Retina (tissue), 1 donor: ENCODE data around the gene GALNT16.
A peak's percentile ranks its signal among the peaks of the same experiment; 100 is the strongest.
"Not testable (repeated sequence)": the region's sequence is repeated elsewhere in the genome, so short reads cannot be mapped to it uniquely, and the experiment has no call there.

Experiments used
- DNase-seq: peaks from one replicate; pipeline ENCODE4 v3.0.0-alpha.2; 2016

The GALNT16 gene

GRCh38 chr14:69288011-69288771 lies 28.2 kb downstream of the GALNT16 start:
- no peak for DNase-seq

- DNase-seq = no peak
Measured at GRCh38 chr14:69288956-69289705, 29.2 kb downstream of the GALNT16 start.

GRCh38 chr14:69289811-69290520 lies 30.0 kb downstream of the GALNT16 start:
- DNase-seq = no peak

GRCh38 chr14:69290881-69291280 lies 30.9 kb downstream of the GALNT16 start:
- not testable (repeated sequence) for DNase-seq

GRCh38 chr14:69291396-69291795 lies 31.4 kb downstream of the GALNT16 start:
- DNase-seq = no peak

- no peak for DNase-seq
Measured at GRCh38 chr14:69291891-69292561, 32.1 kb downstream of the GALNT16 start.

GRCh38 chr14:69298131-69299071 lies 38.4 kb downstream of the GALNT16 start:
- peak; percentile 69 for DNase-seq

GRCh38 chr14:69299286-69300035 lies 39.5 kb downstream of the GALNT16 start:
- no peak for DNase-seq

- no peak for DNase-seq
Measured at GRCh38 chr14:69300601-69301221, 40.8 kb downstream of the GALNT16 start.

- DNase-seq = no peak
Measured at GRCh38 chr14:69303086-69303485, 43.1 kb downstream of the GALNT16 start.

GRCh38 chr14:69312608-69313007 lies 52.6 kb downstream of the GALNT16 start:
- DNase-seq = no peak

- DNase-seq = no peak
Measured at GRCh38 chr14:69313176-69313575, 53.2 kb downstream of the GALNT16 start.

- DNase-seq = no peak
Measured at GRCh38 chr14:69314327-69314726, 54.4 kb downstream of the GALNT16 start.

- no peak for DNase-seq
Measured at GRCh38 chr14:69315301-69315700, 55.3 kb downstream of the GALNT16 start.

- no peak for DNase-seq
Measured at GRCh38 chr14:69316449-69317101, 56.6 kb downstream of the GALNT16 start.

- no peak for DNase-seq
Measured at GRCh38 chr14:69317102-69317755, 57.3 kb downstream of the GALNT16 start.

GRCh38 chr14:69317780-69318179 lies 57.8 kb downstream of the GALNT16 start:
- no peak for DNase-seq

- DNase-seq = no peak
Measured at GRCh38 chr14:69318241-69318640, 58.3 kb downstream of the GALNT16 start.

GRCh38 chr14:69318901-69319475 lies 59.0 kb downstream of the GALNT16 start:
- no peak for DNase-seq
